Endothelial cell of hepatic sinusoid (primary cell): Measurements from ENCODE around the gene PCYOX1L.

Experiments
- in situ Hi-C: cut with HindIII; loops from 2 replicates; pipeline ENCODE4 v1.10.0; 2017; ENCODE audit warnings: low sequenced_read_pairs

The PCYOX1L gene

GRCh38 chr5:149418910-149419531, 61.2 kb downstream of the PCYOX1L start:
- in situ Hi-C loops, result no loop called here
